ENCODE results near the gene NTN4.
"Not testable (repeated sequence)": the region's sequence is repeated elsewhere in the genome, so short reads cannot be mapped to it uniquely, and the experiment has no call there.

The NTN4 gene

GRCh38 chr12:95796225-95796981 is 5.8 kb upstream of the NTN4 start:
- no peak for DNase-seq

GRCh38 chr12:95790917-95791849 is 619 bp upstream of the NTN4 start:
- no peak for DNase-seq

GRCh38 chr12:95789126-95790032 is 1.2 kb downstream of the NTN4 start:
- no peak for DNase-seq

- DNase-seq, result no peak
These were observed 1.9 kb downstream of the NTN4 start for GRCh38 chr12:95788637-95789036.

- DNase-seq, result no peak
These were observed 3.2 kb downstream of the NTN4 start for GRCh38 chr12:95787274-95787818.

GRCh38 chr12:95784915-95785314 is 5.6 kb downstream of the NTN4 start:
- no peak for DNase-seq

- DNase-seq, result no peak
These were observed 6.3 kb downstream of the NTN4 start for GRCh38 chr12:95784286-95784685.

- DNase-seq, result not testable (repeated sequence)
These were observed 15.1 kb downstream of the NTN4 start for GRCh38 chr12:95775466-95775865.

- no peak for DNase-seq
These were observed 16.1 kb downstream of the NTN4 start for GRCh38 chr12:95774311-95775045.

- DNase-seq, result no peak
These were observed 17.2 kb downstream of the NTN4 start for GRCh38 chr12:95773320-95773719.

- DNase-seq, result no peak
These were observed 22.9 kb downstream of the NTN4 start for GRCh38 chr12:95767703-95768102.

- DNase-seq, result no peak
These were observed 24.1 kb downstream of the NTN4 start for GRCh38 chr12:95766356-95767019.

- DNase-seq, result no peak
These were observed 25.7 kb downstream of the NTN4 start for GRCh38 chr12:95764848-95765247.

- peak; percentile 8 for DNase-seq
These were observed 26.7 kb downstream of the NTN4 start for GRCh38 chr12:95763809-95764253.

GRCh38 chr12:95762123-95762785 is 28.3 kb downstream of the NTN4 start:
- DNase-seq, result no peak

GRCh38 chr12:95760371-95760770 is 30.2 kb downstream of the NTN4 start:
- DNase-seq, result no peak

GRCh38 chr12:95759718-95760117 is 30.8 kb downstream of the NTN4 start:
- DNase-seq, result no peak

GRCh38 chr12:95759039-95759438 is 31.5 kb downstream of the NTN4 start:
- no peak for DNase-seq

GRCh38 chr12:95756362-95756761 is 34.2 kb downstream of the NTN4 start:
- DNase-seq, result no peak

- DNase-seq, result no peak
These were observed 35.2 kb downstream of the NTN4 start for GRCh38 chr12:95755261-95755865.
